OCI-LY7 (cell line): ENCODE measurements around the gene TEX29. TPM values are rescaled to one million over a fixed set of nuclear protein-coding genes. Genes with fewer than 3 reads are reported as not detected.

ENCODE experiments used
- Bru-seq: library from RNA; stranded (reverse); fragments of 400-500 nt; gene quantifications from one replicate; lab custom pipeline; 2021; lab: Mats Ljungman, UMichigan
- BruChase-seq, 2 experiments: library from RNA; stranded (reverse); fragments of 400-500 nt; gene quantifications; one replicate each; lab custom pipeline; 2021; lab: Mats Ljungman, UMichigan
- BruUV-seq: library from RNA; stranded (reverse); fragments of 400-500 nt; replicated peaks from 2 replicates; lab custom pipeline; 2021; lab: Mats Ljungman, UMichigan
- CTCF ChIA-PET: fragments of 300-600 bp; sonication (Branson Sonifier 250); formaldehyde crosslinking; loops from one replicate; lab custom pipeline; 2022; ENCODE audit warnings: antibody characterized with exemption; ENCODE audit not compliant: unreplicated experiment; lab: Charles Lee
- POLR2A ChIA-PET: fragments of 300-600 bp; sonication (Branson Sonifier 250); formaldehyde crosslinking; loops from one replicate; lab custom pipeline; 2022; ENCODE audit warnings: antibody characterized with exemption; lab: Charles Lee
- DNase-seq: peaks from one replicate; pipeline ENCODE4 v3.0.0-alpha.2; 2015; ENCODE audit warnings: low spot score
- H2AFZ ChIP-seq: fragments of 200-600 bp; sonication (generic), shearing (Covaris generic); 2 replicates; pipeline ENCODE4 v1.6.1; 2014; ENCODE audit warnings: mild to moderate bottlenecking, antibody characterized with exemption, low read length, moderate library complexity
- H3K27ac ChIP-seq: fragments of 200-600 bp; sonication (generic); 2 replicates; pipeline ENCODE4 v1.5.1; 2014; ENCODE audit warnings: mixed run types, low read depth, mild to moderate bottlenecking, moderate library complexity, low read length, inconsistent platforms; ENCODE audit not compliant: poor library complexity, severe bottlenecking
- H3K36me3 ChIP-seq: fragments of 200-600 bp; sonication (generic); 2 replicates; pipeline ENCODE4 v1.6.1; 2014; ENCODE audit warnings: mild to moderate bottlenecking, antibody characterized with exemption, low read length, moderate library complexity, mixed read lengths; ENCODE audit not compliant: insufficient read depth
- H3K4me1 ChIP-seq: fragments of 200-600 bp; sonication (generic); 2 replicates; pipeline ENCODE4 v1.5.1; 2014; ENCODE audit warnings: mild to moderate bottlenecking, low read length; ENCODE audit not compliant: insufficient read depth, poor library complexity, severe bottlenecking
- H3K4me2 ChIP-seq: fragments of 200-600 bp; sonication (generic); 2 replicates; pipeline ENCODE4 v1.6.1; 2014; ENCODE audit warnings: mild to moderate bottlenecking, low read length
- H3K4me3 ChIP-seq: fragments of 200-600 bp; sonication (generic); 2 replicates; pipeline ENCODE4 v1.5.1; 2014; ENCODE audit warnings: mild to moderate bottlenecking, low read depth, low read length; ENCODE audit not compliant: poor library complexity, severe bottlenecking
- H3K79me2 ChIP-seq: fragments of 200-600 bp; sonication (generic); 2 replicates; pipeline ENCODE4 v1.6.1; 2016; ENCODE audit warnings: low read depth, mild to moderate bottlenecking, low read length, moderate library complexity, mixed read lengths; ENCODE audit not compliant: insufficient read depth
- H3K9me2 ChIP-seq: fragments of 200-600 bp; sonication (generic); 2 replicates; pipeline ENCODE4 v1.6.1; 2016; ENCODE audit warnings: mild to moderate bottlenecking, low read length, mixed read lengths; ENCODE audit not compliant: insufficient read depth
- H3K9me3 ChIP-seq: fragments of 200-600 bp; sonication (generic); 2 replicates; pipeline ENCODE4 v1.6.1; 2014; ENCODE audit warnings: mild to moderate bottlenecking, mixed run types, low read length, mixed read lengths
- H4K20me1 ChIP-seq: fragments of 200-600 bp; sonication (generic); 2 replicates; pipeline ENCODE4 v1.6.1; 2014; ENCODE audit warnings: mild to moderate bottlenecking, antibody characterized with exemption, low read length, moderate library complexity, mixed read lengths; ENCODE audit not compliant: insufficient read depth
- CTCF ChIP-seq: fragments of 200-600 bp; sonication (generic); conservative IDR thresholded peaks from 2 replicates; pipeline ENCODE4 v1.5.1; 2014; ENCODE audit warnings: mild to moderate bottlenecking, antibody characterized with exemption, low read length, moderate library complexity, mixed read lengths
- EZH2phosphoT487 ChIP-seq: fragments of 200-600 bp; sonication (generic); IDR thresholded peaks from 2 replicates; pipeline ENCODE4 v1.6.1; 2018; ENCODE audit warnings: low read depth, borderline replicate concordance, mild to moderate bottlenecking, mixed run types, antibody characterized with exemption, low read length, moderate library complexity, mixed read lengths
- intact Hi-C: fragments of 100-400 bp; cut with micrococcal nuclease; formaldehyde crosslinking; loops from one replicate; pipeline ENCODE4 v1.10.0; 2022; ENCODE audit not compliant: unreplicated experiment
- long read RNA-seq: library from polyadenylated mRNA; stranded (forward); transcript quantifications from one replicate; pipeline ENCODE4 v2.0.0, GENCODE V29; 2022
- total RNA-seq, 2 experiments: library from RNA; depleted of rRNA in 1 of 2; stranded (reverse); fragments of >200 nt in 1 of 2; shearing (Covaris generic) in 1 of 2; gene quantifications; 2 replicates each; pipeline ENCODE4 v1.2.3, GENCODE V29; 2014 to 2022

The TEX29 gene
- total RNA-seq (2014; rRNA removed; shearing (Covaris generic)): 0.41 TPM in 1 of 2 replicates, not detected in the other
- not detected in 2 replicates for total RNA-seq (2022)
- percentile 30 among the genes with signal in this experiment for Bru-seq, nascent RNA
- percentile 29 among the genes with signal in this experiment for BruChase-seq, experiment 1, labeled RNA remaining after a 6-hour chase
- BruChase-seq, experiment 2, labeled RNA remaining after a 2-hour chase: percentile 30 among the genes with signal in this experiment
- long read RNA-seq: 0 reads

GRCh38 chr13:111319998-111320911 lies at the start of gene TEX29:
TEX29 (plus strand) TSS chr13:111320642; CDS start chr13:111320891, 249 bp downstream.
- Histone ChIP-seq H3K27ac (no peak within 1 kb of the TSS), H3K4me1 (no peaks in the 10 kb centered on the region), H4K20me1 (no peaks in the 10 kb centered on the region), H3K9me3 (no peaks in the 10 kb centered on the region), H3K9me2 (no peaks in the 10 kb centered on the region), H3K79me2 (no peaks in the 10 kb centered on the region), H3K4me2 (no peak within 1 kb of the TSS), H3K4me3 (no peak within 1 kb of the TSS), H3K36me3 (no peaks in the 10 kb centered on the region), H2AFZ (no peak within 1 kb of the TSS)
- no peak for TF ChIP-seq CTCF
- TF ChIP-seq EZH2phosphoT487: no peak
- ChIA-PET POLR2A (no interaction called here), CTCF (no interaction called here)
- DNase-seq: no peak
- no TSS peak for BruUV-seq
- intact Hi-C loops: no loop called here

GRCh38 chr13:111270765-111271698 lies 49.4 kb upstream of the TEX29 start:
- Histone ChIP-seq H3K79me2 (no peaks in the 10 kb centered on the region), H3K9me3 (no peaks in the 10 kb centered on the region), H3K36me3 (peaks cover 72% of the 10 kb centered on the region), H3K4me1 (no peaks in the 10 kb centered on the region), H4K20me1 (no peaks in the 10 kb centered on the region), H3K4me3 (no peak overlapping the region), H3K4me2 (no peak overlapping the region), H3K9me2 (no peaks in the 10 kb centered on the region), H3K27ac (no peak overlapping the region), H2AFZ (no peak overlapping the region)
- intact Hi-C loops: no loop called here
- no peak for TF ChIP-seq CTCF
- no peak for TF ChIP-seq EZH2phosphoT487
- POLR2A ChIA-PET: no interaction called here
- BruUV-seq: no TSS peak
- no peak for DNase-seq
- CTCF ChIA-PET: no interaction called here
